Activated CD4-positive, alpha-beta T cell treated with anti-CD3 and anti-CD28 coated beads, Interleukin-2, amount 50 U/mL, for 24 hours (primary cell): ENCODE measurements around the gene SPHKAP.
"Not testable (repeated sequence)": the region's sequence is repeated elsewhere in the genome, so short reads cannot be mapped to it uniquely, and the experiment has no call there.

ENCODE experiments used
- DNase-seq, 2 donors: peaks; one replicate each; pipeline ENCODE4 v3.0.0-alpha.2; 2020; ENCODE audit warnings: low read depth in 1 of 2, low spot score in 1 of 2

The SPHKAP gene

GRCh38 chr2:228037915-228038314 lies 143.6 kb downstream of the SPHKAP start:
- no peak for DNase-seq

GRCh38 chr2:228023619-228024018 lies 157.9 kb downstream of the SPHKAP start:
- no peak for DNase-seq

GRCh38 chr2:228018311-228018710 lies 163.2 kb downstream of the SPHKAP start:
- no peak for DNase-seq

GRCh38 chr2:228017784-228018183 lies 163.7 kb downstream of the SPHKAP start:
- no peak for DNase-seq

GRCh38 chr2:228016402-228016801 lies 165.1 kb downstream of the SPHKAP start:
- DNase-seq = no peak

- DNase-seq = no peak
Observed at GRCh38 chr2:228015741-228016140, 165.7 kb downstream of the SPHKAP start.

GRCh38 chr2:227996366-227996765 lies 185.1 kb downstream of the SPHKAP start:
- no peak for DNase-seq

GRCh38 chr2:227990937-227991336 lies 190.6 kb downstream of the SPHKAP start:
- DNase-seq = no peak

GRCh38 chr2:227973241-227973640 lies 208.2 kb downstream of the SPHKAP start:
- no peak for DNase-seq

GRCh38 chr2:227971619-227972230 lies 209.8 kb downstream of the SPHKAP start:
- DNase-seq = no peak

- no peak for DNase-seq
Observed at GRCh38 chr2:227960317-227960716, 221.2 kb downstream of the SPHKAP start.

- no peak for DNase-seq
Observed at GRCh38 chr2:227942965-227943364, 238.5 kb downstream of the SPHKAP start.

- DNase-seq = no peak
Observed at GRCh38 chr2:227942021-227942420, 239.5 kb downstream of the SPHKAP start.

GRCh38 chr2:227939271-227940027 lies 242.0 kb downstream of the SPHKAP start:
- DNase-seq = no peak

- DNase-seq = not testable (repeated sequence)
Observed at GRCh38 chr2:227936249-227936648, 245.2 kb downstream of the SPHKAP start.

GRCh38 chr2:227933884-227934283 lies 247.6 kb downstream of the SPHKAP start:
- DNase-seq = no peak

GRCh38 chr2:227932403-227932802 lies 249.1 kb downstream of the SPHKAP start:
- no peak for DNase-seq

- no peak for DNase-seq
Observed at GRCh38 chr2:227932001-227932400, 249.5 kb downstream of the SPHKAP start.
